Stimulated activated CD8-positive, alpha-beta memory T cell treated with anti-CD3 and anti-CD28 coated beads, Interleukin-12 subunit alpha, Interleukin-12 subunit beta, amount 100 ng/mL, for 1 hour (primary cell): ENCODE data around the gene TNFSF15.

Experiments
- DNase-seq: peaks from one replicate; pipeline ENCODE4 v3.0.0-alpha.2; 2020; ENCODE audit warnings: low read depth

The TNFSF15 gene

DNA sequence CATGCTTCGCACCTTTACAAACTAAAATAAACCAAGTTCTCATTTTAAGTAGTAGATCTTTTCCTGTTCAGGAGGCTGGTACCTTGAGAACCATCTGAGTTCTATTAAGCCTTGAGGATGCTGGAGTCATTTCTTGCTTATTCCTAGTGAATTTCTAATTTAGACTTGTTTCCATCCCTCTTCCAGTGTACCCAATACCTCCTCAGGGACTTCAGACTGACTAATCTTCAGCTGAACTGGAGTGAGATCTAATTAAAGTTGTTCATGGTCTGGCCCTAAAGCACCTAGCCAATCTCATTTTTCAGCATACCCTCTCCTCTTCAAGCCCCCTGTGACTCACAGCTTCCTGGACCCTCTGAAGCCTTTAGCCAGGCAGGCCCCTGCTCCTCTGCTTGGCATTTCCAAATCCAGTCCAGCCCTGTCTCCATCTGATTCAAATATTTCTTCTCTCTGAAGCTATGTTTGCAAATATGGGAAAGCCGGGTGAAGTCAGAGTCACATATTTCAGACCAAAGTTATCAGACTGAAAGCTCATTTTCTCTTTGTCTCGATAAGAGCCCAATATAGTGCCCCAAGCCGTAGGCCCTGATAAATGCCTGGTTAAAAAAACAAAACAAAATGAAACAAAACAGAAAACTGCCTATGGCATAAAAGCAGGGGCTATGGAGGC lies 19.4 kb upstream of the TNFSF15 start:
- no peak for DNase-seq

DNA sequence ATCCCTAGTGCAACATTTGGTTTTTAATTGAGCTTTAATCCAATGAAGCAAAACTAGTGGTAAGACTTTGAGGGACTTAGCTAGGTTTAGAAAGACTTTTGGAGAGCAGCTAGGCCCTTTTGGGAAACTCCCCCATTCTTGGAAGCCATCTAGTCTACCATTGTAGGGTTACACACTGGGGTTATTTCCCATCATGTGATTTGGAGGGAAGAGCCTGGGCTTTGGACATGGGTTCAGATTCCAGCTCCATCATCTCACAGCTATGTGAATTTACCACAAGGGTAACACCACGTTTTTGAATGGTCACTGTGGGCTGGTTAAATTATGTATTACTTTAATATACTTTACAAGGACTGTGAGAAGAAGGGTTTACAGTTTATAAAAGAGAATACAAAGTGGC lies 18.3 kb upstream of the TNFSF15 start:
- DNase-seq = no peak

DNA sequence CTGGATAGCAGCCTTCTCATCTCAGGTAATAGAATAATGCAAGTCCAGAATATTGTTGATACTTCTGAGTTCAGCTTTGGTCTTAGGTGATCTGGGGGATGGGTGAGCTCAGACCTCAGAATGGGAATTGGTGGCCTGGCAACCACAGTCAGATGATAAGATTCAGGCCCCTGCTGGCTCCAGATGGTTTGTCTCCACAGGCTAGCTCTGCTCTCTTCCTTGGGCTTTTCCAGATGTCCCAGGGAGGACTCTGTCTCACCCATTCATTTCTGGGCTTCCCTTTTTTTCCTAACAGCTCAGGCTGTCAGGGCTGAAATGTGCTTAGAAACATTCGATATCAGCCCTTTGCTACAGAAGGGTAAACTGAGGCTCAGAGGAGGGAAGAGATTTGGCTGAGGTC lies 17.6 kb upstream of the TNFSF15 start:
- DNase-seq = no peak

- no peak for DNase-seq
Observed at GRCh38 chr9:114822708-114823107, 16.9 kb upstream of the TNFSF15 start.

DNA sequence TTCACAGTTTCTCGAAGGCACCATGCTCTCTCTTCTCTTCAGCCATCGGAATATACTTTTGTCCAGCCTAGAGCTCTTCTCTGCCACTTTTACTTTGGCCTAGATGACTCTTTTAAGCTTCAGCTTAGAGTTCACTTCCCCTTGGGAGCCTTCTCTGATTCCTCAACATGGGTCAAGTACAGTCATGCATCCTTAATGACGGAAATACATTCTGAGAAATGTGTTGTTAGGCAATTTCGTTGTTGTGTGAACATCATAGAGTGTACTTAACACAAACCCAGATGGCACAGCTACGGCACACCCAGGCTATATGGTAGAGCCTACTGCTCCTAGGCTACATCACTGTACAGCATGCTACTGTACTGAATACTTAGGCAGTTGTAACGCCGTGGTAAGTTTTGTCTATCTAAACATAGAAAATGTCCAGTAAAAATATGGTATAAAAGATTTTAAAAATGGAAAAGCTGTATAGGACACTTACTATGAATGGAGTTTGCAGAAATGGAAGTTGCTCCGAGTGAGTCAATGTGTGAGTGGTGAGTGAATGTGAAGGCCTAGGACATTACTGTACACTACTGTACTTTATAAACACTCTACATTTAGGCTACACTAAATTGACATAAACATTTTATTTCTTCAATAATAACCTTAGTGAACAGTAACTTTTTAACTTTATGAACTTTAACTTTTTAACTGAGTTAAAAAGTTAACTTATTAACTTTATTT lies 15.1 kb upstream of the TNFSF15 start:
- no peak for DNase-seq

- DNase-seq = no peak
Observed at GRCh38 chr9:114818178-114818577, 12.3 kb upstream of the TNFSF15 start.

GRCh38 chr9:114813717-114814418 lies 8.0 kb upstream of the TNFSF15 start:
- DNase-seq = no peak

GRCh38 chr9:114811966-114812636 lies 6.3 kb upstream of the TNFSF15 start:
- DNase-seq = no peak

GRCh38 chr9:114811301-114811700 lies 5.5 kb upstream of the TNFSF15 start:
- no peak for DNase-seq

- DNase-seq = no peak
Observed at GRCh38 chr9:114810614-114811013, 4.8 kb upstream of the TNFSF15 start.

- DNase-seq = no peak
Observed at GRCh38 chr9:114806526-114806900, 674 bp upstream of the TNFSF15 start.

- DNase-seq = no peak
Observed at GRCh38 chr9:114804505-114804904, 1.3 kb downstream of the TNFSF15 start.

GRCh38 chr9:114803479-114804265 lies 2.2 kb downstream of the TNFSF15 start:
- DNase-seq = no peak

DNA sequence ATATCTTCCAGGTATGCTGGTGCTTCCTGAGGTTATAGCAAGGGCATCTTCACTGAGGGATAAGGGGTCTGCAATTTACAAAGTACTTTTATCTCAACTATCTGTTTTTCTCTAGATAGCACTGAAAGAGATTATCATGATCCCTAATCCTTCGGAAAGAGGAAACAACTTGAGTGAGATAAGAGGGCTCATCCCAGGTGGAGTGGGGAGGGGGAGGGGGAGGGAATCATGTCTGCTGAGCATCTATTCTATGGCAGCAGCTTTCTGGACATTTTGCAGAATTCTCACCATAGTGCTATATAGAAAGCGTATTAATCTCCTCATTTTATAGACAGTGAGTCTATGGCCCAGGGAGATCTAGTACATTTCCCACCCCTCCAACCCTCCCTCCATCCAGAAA lies 5.9 kb downstream of the TNFSF15 start:
- DNase-seq = no peak

DNA sequence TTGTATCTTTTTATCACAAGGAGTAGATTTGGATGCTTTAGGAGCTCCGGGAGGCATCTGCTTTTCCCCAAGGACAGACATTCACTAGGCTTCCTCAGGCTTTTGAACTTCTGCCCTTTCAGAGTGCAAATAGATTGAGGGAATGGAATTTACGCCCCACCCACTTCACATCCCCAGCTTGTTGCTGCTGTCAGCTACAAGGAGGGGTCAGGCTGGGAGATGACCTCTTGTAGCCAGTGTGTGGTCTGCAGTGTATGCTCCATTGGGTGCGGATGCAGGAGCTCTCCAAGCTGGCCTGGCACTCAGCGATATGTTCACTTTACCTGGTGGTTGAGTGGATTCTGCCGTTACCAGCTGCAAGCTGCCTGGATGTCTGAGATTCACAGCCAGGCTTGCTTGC lies 6.4 kb downstream of the TNFSF15 start:
- no peak for DNase-seq

- DNase-seq = no peak
Observed at GRCh38 chr9:114798780-114799427, 6.9 kb downstream of the TNFSF15 start.

GRCh38 chr9:114798101-114798500 lies 7.7 kb downstream of the TNFSF15 start:
- no peak for DNase-seq

DNA sequence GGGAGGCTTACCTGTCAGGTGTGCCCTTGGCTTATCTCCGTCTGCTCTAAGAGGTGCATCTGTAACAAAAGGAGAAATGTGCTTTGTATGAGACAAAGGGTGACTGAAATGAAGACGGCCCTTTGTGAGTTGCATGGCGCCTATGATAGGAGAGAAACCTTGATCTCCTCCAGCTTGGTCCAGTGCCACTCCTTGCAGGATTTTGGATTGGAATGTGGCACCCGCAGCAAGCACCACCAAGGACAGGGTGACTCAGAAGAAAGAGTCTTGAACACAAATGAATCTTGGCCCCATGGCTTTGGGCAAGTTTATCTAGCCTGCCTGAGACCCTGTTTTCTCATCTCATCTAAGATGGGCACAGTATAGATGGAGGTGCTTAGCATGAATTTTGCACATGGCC lies 13.4 kb downstream of the TNFSF15 start:
- no peak for DNase-seq

DNA sequence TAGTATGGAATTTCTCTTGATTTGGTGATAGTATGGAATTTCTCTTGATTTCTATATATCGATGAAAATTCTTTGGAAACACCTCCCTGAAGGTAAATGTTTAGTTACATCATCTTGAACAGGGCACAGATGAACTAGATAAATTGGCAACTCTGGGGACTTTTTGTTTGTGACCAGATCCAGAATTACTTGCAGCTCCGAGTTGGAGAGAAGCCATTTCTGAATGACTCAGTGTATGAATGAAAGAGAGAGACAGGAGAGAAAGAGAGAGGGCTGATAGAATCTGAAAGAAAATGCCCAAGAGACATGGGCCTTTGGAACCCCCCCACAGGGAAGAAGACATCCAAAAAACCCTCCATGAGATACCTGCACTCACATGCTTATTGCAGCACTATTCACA lies 14.1 kb downstream of the TNFSF15 start:
- DNase-seq = no peak

DNA sequence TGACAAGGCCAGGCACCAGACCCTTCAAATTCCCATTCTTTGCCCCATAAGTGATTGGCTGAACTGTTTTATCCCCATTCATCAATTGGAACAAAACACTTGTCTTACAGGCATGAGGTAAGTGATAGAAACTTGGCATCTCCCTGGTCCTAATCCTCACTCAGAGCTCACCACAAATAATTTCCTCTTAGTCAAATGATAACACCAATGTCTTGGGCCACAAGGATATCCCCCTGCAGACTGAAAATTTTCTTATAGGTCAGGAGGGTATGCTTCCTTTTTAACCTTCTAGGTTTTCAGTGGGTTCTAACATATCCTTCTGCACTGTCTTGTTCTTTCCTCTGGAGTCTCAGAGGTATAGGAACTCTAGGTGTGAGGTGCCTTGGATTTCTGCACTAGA lies 14.5 kb downstream of the TNFSF15 start:
- no peak for DNase-seq

DNA sequence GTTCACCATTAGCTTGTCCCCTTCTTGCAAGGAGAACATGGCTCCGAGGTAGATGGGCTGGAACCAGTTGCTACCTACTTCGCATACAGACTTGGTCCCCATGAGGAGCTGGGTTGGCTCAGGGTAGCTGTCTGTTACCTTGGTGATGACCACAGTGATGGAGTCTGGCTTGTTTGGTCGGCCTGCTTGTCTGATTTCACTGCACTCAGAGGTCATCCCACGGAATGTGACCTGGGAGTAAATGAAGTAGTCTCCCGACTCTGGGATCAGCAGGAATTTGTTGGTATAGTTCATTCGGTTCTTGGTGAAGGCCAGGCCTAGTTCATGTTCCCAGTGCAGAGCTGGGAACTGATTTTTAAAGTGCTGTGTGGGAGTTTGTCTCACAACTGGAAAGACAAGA lies 15.3 kb downstream of the TNFSF15 start:
- DNase-seq = no peak
